Neural crest cell (in vitro differentiated cells): Measurements from ENCODE around the gene MNX1. TPM values are rescaled to one million over a fixed set of nuclear protein-coding genes. Genes with fewer than 3 reads are reported as not detected.

Source experiments
- DNase-seq: peaks from one replicate; pipeline ENCODE4 v3.0.0; 2021; ENCODE audit warnings: low read depth, mixed read lengths, low spot score
- H3K27ac Mint-ChIP-seq: one replicate; pipeline ENCODE4 v1.8.0; 2021; ENCODE audit warnings: mild to moderate bottlenecking, mixed read lengths; ENCODE audit not compliant: unreplicated experiment
- H3K27me3 Mint-ChIP-seq: 2 replicates; pipeline ENCODE4 v1.8.0; 2021; ENCODE audit warnings: low read depth, mild to moderate bottlenecking, mixed read lengths
- H3K36me3 Mint-ChIP-seq: 2 replicates; pipeline ENCODE4 v1.8.0; 2021; ENCODE audit warnings: low read depth, mild to moderate bottlenecking, mixed read lengths
- H3K4me1 Mint-ChIP-seq: 2 replicates; pipeline ENCODE4 v1.8.0; 2021; ENCODE audit warnings: mixed read lengths
- H3K4me3 Mint-ChIP-seq: one replicate; pipeline ENCODE4 v1.8.0; 2021; ENCODE audit warnings: mild to moderate bottlenecking, mixed read lengths
- H3K9me3 Mint-ChIP-seq: 2 replicates; pipeline ENCODE4 v1.8.0; 2021; ENCODE audit warnings: mixed read lengths
- CTCF ChIP-seq: fragments of 200-600 bp; sonication (generic); conservative IDR thresholded peaks from 2 replicates; pipeline ENCODE4 v1.5.0; 2021; ENCODE audit warnings: antibody characterized with exemption, mild to moderate bottlenecking
- long read RNA-seq: library from polyadenylated mRNA; unstranded; transcript quantifications from one replicate; pipeline ENCODE4 v2.0.0, GENCODE V29; 2020
- total RNA-seq: library from RNA; stranded (reverse); gene quantifications from 2 replicates; pipeline ENCODE4 v1.2.1, GENCODE V29; 2021

Gene MNX1
- total RNA-seq: 0.14 and 0.34 TPM in 2 replicates
- long read RNA-seq: 0 reads

DNA sequence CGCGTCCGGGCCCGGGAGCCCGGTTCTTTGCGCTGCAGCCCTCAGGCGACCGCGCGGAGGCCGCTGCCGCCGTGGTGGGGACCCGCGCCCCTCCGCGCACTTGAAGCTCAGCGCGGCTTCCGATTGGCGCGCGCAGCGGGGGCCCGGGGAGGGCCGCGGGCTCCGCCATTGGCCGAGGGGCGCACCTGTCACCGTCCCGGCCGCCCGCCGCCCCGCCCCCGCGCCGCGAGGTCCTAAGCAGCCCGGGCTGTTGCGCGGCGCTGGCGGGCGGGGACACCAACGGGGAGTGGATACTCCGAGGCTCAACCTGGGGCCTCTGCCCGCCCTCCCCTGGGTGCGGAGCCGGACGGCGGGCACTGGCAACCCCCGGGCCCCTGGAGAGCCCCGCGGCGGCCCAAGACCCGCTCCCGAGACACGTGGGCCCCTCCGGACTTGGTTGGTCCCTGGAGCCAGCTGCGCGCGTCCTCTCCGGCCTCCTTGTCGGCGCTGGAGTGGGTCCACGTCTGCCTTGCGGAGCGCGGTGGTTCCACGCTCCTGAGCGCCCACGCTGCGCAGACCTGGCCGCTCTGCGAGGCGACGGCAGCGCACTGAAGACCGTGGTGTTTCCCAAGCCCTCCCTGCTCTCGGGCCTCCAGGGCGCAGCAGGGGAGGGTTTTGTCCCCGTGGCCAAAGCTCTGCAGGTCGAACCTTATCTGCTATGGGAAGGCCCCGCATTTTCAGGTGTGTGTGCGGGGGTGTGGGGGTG is at the start of gene MNX1:
Gene MNX1 (minus strand): TSS at position 76 of the 745 bp plus-strand sequence. CDS start 313 bp downstream, outside the sequence.
- Mint-ChIP-seq H3K4me1 (peaks cover 4% of the 10 kb centered on the region), H3K27me3 (peaks cover 88% of the 10 kb centered on the region), H3K4me3 (peak within 1 kb of the TSS; percentile 68), H3K27ac (no peak within 1 kb of the TSS), H3K36me3 (no peaks in the 10 kb centered on the region), H3K9me3 (no peaks in the 10 kb centered on the region)
- TF ChIP-seq CTCF: no peak
- DNase-seq: peak; percentile 55

- H3K9me3 Mint-ChIP-seq: peaks cover 10% of the 10 kb centered on the region
- H3K36me3 Mint-ChIP-seq: peaks cover under 1% of the 10 kb centered on the region
- no peak for TF ChIP-seq CTCF
- H3K4me1 Mint-ChIP-seq: no peaks in the 10 kb centered on the region
- no peak overlapping the region for H3K27ac Mint-ChIP-seq
- no peak for DNase-seq
- peaks cover 42% of the 10 kb centered on the region for H3K27me3 Mint-ChIP-seq
- H3K4me3 Mint-ChIP-seq: no peak overlapping the region
Measured at GRCh38 chr7:157059534-157059933, 49.1 kb upstream of the MNX1 start.

DNA sequence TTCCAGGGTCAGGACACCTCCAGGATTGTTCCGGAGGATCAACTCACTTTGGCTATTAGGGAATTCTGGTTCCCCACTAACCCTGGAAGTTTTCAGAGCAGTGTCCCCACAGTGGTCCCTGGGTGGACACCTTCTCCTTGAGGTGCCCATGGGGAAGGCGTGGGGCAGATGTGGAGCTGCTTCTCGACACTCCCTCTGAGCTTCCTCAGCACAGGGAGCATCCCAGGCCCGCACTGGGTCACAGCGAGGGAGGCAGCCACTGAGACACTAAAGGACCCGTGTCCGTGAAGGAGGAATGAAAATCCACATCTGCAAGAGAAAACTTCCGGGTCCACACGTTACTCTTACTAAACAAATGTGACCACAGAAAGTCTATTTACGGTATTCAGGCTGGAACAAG is 48.2 kb upstream of the MNX1 start:
- Mint-ChIP-seq H3K36me3 (no peaks in the 10 kb centered on the region), H3K27me3 (peaks cover 44% of the 10 kb centered on the region), H3K27ac (no peak overlapping the region), H3K4me1 (no peaks in the 10 kb centered on the region), H3K9me3 (peaks cover 6% of the 10 kb centered on the region), H3K4me3 (no peak overlapping the region)
- no peak for TF ChIP-seq CTCF
- no peak for DNase-seq

- H3K4me3 Mint-ChIP-seq: no peak overlapping the region
- TF ChIP-seq CTCF: no peak
Measured at GRCh38 chr7:157058068-157058467, 47.6 kb upstream of the MNX1 start.

DNA sequence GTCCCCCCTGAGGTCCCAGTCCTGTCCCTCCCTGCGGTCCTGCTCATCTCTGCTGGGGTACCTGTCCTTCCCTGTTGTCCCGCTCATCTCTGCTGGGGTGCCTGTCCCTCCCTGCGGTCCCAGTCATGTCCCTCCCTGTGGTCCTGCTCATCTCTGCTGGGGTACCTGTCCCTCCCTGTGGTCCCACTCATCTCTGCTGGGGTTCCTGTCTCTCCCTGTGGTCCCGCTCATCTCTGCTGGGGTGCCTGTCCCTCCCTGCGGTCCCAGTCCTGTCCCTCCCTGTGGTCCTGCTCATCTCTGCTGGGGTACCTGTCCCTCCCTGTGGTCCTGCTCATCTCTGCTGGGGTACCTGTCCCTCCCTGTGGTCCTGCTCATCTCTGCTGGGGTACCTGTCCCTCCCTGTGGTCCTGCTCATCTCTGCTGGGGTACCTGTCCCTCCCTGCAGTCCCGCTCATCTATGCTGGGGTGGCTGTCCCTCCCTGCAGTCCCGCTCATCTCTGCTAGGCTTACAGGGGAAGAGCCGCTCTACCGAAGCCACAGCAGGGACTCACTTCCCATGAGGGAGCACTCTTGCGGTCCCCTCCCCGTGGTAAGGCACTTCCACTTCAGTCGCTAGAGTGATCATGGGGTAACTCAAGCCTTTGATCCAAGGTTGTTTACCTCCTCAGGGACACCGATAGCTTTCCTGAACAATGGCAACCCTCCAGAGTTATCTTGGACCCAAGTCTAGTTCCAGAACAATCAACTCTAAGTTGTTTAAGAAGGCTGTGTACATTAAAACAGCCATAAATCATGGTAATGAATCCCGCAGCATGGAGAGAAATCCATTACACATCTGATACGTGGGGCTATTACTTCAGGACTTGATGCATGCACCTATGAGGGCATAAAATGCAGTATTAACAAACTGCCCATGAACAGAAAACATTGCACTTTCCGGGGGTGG is 46.8 kb upstream of the MNX1 start:
- H3K27ac Mint-ChIP-seq: no peak overlapping the region
- H3K4me3 Mint-ChIP-seq: no peak overlapping the region
- no peaks in the 10 kb centered on the region for H3K36me3 Mint-ChIP-seq
- no peak for TF ChIP-seq CTCF
- H3K9me3 Mint-ChIP-seq: peaks cover 4% of the 10 kb centered on the region
- H3K4me1 Mint-ChIP-seq: no peaks in the 10 kb centered on the region
- H3K27me3 Mint-ChIP-seq: peaks cover 43% of the 10 kb centered on the region
- DNase-seq: no peak

More at GRCh38 chr7:157058068-157058467, 47.6 kb upstream of the MNX1 start:
- no peak for DNase-seq
- Mint-ChIP-seq H3K9me3 (peaks cover 4% of the 10 kb centered on the region), H3K27ac (no peak overlapping the region), H3K27me3 (peaks cover 47% of the 10 kb centered on the region), H3K4me1 (no peaks in the 10 kb centered on the region), H3K36me3 (no peaks in the 10 kb centered on the region)
